Rectal smooth muscle tissue (tissue), 1 donor: ENCODE results near the gene CTNNBL1.
A peak's percentile ranks its signal among the peaks of the same experiment; 100 is the strongest.
"Not testable (repeated sequence)": the region's sequence is repeated elsewhere in the genome, so short reads cannot be mapped to it uniquely, and the experiment has no call there.

ENCODE experiments used
- H3K27ac ChIP-seq: one replicate; pipeline ENCODE4 v1.7.0; 2013; ENCODE audit warnings: low read depth, low read length, inconsistent platforms
- H3K27me3 ChIP-seq: one replicate; pipeline ENCODE4 v1.7.0; 2013; ENCODE audit warnings: low read length; ENCODE audit not compliant: control insufficient read depth, insufficient read depth
- H3K36me3 ChIP-seq: one replicate; pipeline ENCODE4 v1.7.0; 2013; ENCODE audit warnings: low read length; ENCODE audit not compliant: control insufficient read depth, insufficient read depth
- H3K4me1 ChIP-seq: one replicate; pipeline ENCODE4 v1.7.0; 2013; ENCODE audit warnings: low read length; ENCODE audit not compliant: control insufficient read depth, insufficient read depth
- H3K4me3 ChIP-seq: one replicate; pipeline ENCODE4 v1.7.0; 2013; ENCODE audit warnings: low read length
- H3K9ac ChIP-seq: one replicate; pipeline ENCODE4 v1.7.0; 2013; ENCODE audit warnings: low read length

The CTNNBL1 gene

GRCh38 chr20:37668166-37668565 lies 25.7 kb upstream of the CTNNBL1 start:
- H3K36me3 ChIP-seq, result no peaks in the 10 kb centered on the region
- H3K27me3 ChIP-seq, result peaks cover 6% of the 10 kb centered on the region
- H3K4me1 ChIP-seq, result peaks cover 6% of the 10 kb centered on the region
- no peak overlapping the region for H3K4me3 ChIP-seq
- no peak overlapping the region for H3K27ac ChIP-seq
- no peak overlapping the region for H3K9ac ChIP-seq

DNA sequence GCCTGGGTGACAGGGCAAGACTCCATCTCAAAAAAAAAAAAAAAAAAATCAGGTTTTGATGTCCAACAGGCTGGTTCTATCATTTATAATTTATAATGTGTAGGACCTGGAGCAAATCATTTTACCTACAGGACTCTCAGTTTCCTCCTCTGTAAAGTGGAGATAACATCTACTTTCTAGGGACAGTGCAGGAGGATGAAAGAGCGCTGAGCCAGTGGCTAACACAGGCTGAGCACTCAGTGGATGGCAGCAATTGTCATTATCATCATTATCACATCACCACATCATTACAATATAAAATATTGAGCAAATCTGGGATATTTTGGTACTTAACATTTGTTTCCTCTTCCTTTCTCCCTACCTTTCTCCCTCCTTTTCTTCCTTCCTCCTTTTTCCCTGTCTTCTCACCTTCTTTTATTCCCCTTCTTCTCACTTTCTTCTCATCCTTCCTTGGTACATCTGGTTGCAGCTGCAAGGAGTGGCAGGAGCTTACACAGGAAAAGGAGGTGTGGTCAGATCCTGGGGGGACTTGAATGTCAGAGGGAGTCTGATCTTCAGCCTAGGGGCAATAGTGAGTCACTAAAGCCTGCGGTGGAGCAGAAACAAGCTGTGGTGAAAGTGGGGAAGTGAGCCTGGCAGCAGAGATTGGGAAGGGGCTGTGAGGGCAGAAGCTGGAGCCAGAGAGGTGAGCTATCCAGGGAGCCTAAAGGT lies 24.6 kb upstream of the CTNNBL1 start:
- Histone ChIP-seq H3K27me3 (peaks cover 6% of the 10 kb centered on the region), H3K4me3 (no peak overlapping the region), H3K4me1 (peaks cover 6% of the 10 kb centered on the region), H3K27ac (no peak overlapping the region), H3K9ac (no peak overlapping the region), H3K36me3 (no peaks in the 10 kb centered on the region)

DNA sequence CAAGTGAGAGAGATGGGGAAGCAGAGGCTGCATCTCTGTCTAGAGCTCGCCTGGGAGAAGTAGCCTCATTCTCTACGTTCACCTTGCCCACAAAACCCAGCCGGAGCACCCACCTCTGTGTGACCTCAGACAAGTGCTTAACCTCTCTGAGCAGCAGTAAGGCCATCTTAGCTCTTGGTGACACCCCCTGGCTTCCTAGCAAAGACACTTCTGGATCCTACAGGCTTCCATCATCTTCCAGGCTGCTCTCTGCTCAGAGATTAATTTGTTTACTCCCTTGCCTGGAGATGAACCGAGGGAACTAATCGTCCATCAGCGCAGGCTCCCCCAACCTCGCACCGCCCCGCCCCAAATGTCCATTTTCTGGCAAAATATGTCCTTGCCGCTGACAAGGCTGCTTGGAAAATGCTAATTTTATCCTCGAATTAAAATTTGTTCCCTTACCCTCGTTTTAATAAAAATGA lies 24.0 kb upstream of the CTNNBL1 start:
- Histone ChIP-seq H3K27me3 (peaks cover 6% of the 10 kb centered on the region), H3K36me3 (no peaks in the 10 kb centered on the region), H3K27ac (no peak overlapping the region), H3K9ac (no peak overlapping the region), H3K4me3 (peak overlapping the region; percentile 43), H3K4me1 (peaks cover 6% of the 10 kb centered on the region)

GRCh38 chr20:37670351-37670791 lies 23.5 kb upstream of the CTNNBL1 start:
- peaks cover 6% of the 10 kb centered on the region for H3K27me3 ChIP-seq
- no peak overlapping the region for H3K27ac ChIP-seq
- H3K36me3 ChIP-seq, result no peaks in the 10 kb centered on the region
- H3K4me1 ChIP-seq, result peaks cover 6% of the 10 kb centered on the region
- H3K4me3 ChIP-seq, result peak overlapping the region; percentile 43
- H3K9ac ChIP-seq, result no peak overlapping the region

DNA sequence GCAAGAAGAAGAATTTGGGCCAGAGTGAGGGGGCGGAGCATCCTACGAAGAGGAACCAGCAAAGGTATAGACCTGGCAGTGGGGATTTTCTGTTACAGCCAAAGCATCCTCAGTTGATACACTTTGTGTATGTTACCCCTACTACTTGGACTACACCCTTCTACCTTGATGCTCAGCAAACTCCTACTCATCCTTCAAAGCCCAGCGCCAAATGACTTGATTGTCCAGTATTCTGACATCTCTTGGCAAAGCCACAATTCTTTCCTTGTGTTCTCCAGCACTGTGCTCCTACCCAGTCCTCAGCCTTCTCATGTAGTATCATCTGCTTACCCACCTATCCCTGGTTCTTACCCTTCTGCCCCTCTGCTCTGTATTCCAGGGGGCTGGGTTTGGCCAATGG lies 21.7 kb upstream of the CTNNBL1 start:
- Histone ChIP-seq H3K4me1 (peaks cover 6% of the 10 kb centered on the region), H3K9ac (no peak overlapping the region), H3K4me3 (no peak overlapping the region), H3K36me3 (no peaks in the 10 kb centered on the region), H3K27me3 (peaks cover 6% of the 10 kb centered on the region), H3K27ac (no peak overlapping the region)

- Histone ChIP-seq H3K36me3 (no peaks in the 10 kb centered on the region), H3K9ac (no peak overlapping the region), H3K27ac (no peak overlapping the region), H3K4me3 (no peak overlapping the region), H3K4me1 (peaks cover 6% of the 10 kb centered on the region), H3K27me3 (peaks cover 6% of the 10 kb centered on the region)
Observed at GRCh38 chr20:37673444-37673843, 20.4 kb upstream of the CTNNBL1 start.

DNA sequence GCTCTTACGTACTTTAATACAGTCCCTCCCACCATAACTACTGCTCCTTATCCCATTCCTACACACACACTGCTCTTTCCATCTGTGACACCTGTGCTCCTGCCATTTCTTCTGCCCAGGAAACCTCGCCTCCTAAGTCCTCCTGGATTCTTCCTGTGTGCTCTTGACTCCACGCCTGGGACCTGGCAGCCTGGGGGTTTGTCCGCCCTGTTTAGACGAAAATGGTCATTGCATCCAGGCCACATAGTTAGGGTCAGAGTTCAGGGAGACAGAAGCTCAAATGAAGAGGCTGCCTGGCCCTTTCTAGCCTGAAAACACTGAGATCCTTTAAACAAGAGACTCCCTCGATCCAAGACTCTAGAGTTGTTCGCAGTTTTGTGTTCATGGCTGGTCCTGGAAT lies 17.4 kb upstream of the CTNNBL1 start:
- no peaks in the 10 kb centered on the region for H3K4me1 ChIP-seq
- H3K9ac ChIP-seq, result no peak overlapping the region
- no peaks in the 10 kb centered on the region for H3K36me3 ChIP-seq
- no peak overlapping the region for H3K4me3 ChIP-seq
- H3K27me3 ChIP-seq, result no peaks in the 10 kb centered on the region
- H3K27ac ChIP-seq, result no peak overlapping the region

DNA sequence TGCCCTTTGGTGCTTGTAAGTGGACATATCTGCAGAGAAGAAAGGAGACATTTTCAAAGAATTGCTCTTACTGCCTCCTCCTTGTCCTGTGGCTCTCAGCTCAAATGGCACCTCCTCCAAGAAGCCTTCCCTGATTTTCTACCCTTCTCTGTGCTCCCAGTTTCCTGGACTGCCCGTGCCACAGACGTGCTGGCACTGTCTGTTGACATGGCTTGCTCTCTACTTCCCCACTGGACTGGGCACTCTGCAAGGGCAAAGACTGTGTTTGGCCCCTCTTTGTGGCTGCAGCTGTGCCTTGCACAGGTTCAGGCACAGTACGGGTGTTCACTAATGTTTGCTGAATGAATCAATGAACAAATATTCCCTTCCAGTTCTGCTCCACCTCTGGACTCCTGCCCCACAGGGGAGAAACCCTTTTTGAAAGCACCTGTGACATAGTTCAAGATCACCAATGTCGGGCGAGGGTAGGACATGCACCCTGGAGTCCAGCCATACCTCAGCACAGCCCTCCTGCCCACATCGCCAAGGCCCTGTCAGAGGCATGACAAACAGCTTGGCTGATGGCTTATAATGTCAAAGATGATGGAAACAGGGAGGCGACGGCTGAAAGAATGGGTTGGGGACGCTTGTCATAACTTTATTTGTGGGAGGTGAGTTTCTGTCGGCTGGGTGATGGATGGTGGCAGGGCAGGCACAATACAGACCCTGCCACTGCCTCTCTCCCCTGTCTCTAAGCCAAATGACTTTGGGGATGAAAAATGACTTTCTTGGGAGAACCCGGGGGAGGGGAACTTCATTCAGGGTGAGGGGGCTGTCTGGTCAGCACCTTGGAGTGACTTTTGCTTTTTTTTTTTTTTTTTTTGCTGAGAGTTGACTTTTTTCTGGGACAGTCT lies 15.6 kb upstream of the CTNNBL1 start:
- Histone ChIP-seq H3K27me3 (peaks cover 4% of the 10 kb centered on the region), H3K27ac (no peak overlapping the region), H3K9ac (no peak overlapping the region), H3K4me3 (no peak overlapping the region), H3K36me3 (no peaks in the 10 kb centered on the region), H3K4me1 (no peaks in the 10 kb centered on the region)

DNA sequence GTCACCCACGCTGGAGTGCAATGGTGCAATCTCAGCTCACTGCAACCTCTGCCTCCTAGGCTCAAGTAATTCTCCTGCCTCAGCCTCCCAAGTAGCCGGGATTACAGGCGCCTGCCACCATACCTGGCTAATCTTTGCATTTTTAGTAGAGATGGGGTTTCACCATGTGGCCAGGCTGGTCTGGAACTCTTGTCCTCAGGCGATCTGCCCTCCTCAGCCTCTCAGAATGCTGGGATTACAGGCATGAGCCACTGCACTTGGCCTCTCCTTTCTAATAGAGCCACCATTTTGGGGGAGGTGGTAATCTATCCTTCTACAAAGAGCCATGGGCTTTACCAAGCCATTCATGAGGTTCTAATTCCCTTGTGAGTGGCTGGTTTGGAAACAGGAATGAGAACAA lies 14.1 kb upstream of the CTNNBL1 start:
- H3K36me3 ChIP-seq, H3K27me3 ChIP-seq, H3K9ac ChIP-seq, H3K4me1 ChIP-seq, H3K27ac ChIP-seq, H3K4me3 ChIP-seq: not testable (repeated sequence)

GRCh38 chr20:37680420-37680819 lies 13.4 kb upstream of the CTNNBL1 start:
- Histone ChIP-seq H3K9ac (no peak overlapping the region), H3K4me1 (no peaks in the 10 kb centered on the region), H3K4me3 (no peak overlapping the region), H3K27me3 (peaks cover 4% of the 10 kb centered on the region), H3K36me3 (no peaks in the 10 kb centered on the region), H3K27ac (no peak overlapping the region)

GRCh38 chr20:37681384-37682112 lies 12.3 kb upstream of the CTNNBL1 start:
- no peaks in the 10 kb centered on the region for H3K4me1 ChIP-seq
- no peak overlapping the region for H3K9ac ChIP-seq
- H3K27me3 ChIP-seq, result peaks cover 4% of the 10 kb centered on the region
- H3K36me3 ChIP-seq, result no peaks in the 10 kb centered on the region
- no peak overlapping the region for H3K27ac ChIP-seq
- no peak overlapping the region for H3K4me3 ChIP-seq

- not testable (repeated sequence) for H3K27ac ChIP-seq, H3K36me3 ChIP-seq, H3K4me1 ChIP-seq, H3K4me3 ChIP-seq, H3K9ac ChIP-seq, H3K27me3 ChIP-seq
Observed at GRCh38 chr20:37683146-37683545, 10.7 kb upstream of the CTNNBL1 start.
